HCT116 (cell line): ENCODE results near the gene OARD1. TPM values are rescaled to one million over a fixed set of nuclear protein-coding genes. Genes with fewer than 3 reads are reported as not detected.

Experiments used
- ATAC-seq: fragments of 200-7000 bp; cut with Tn5 transposase; 2 replicates; pipeline ENCODE4 v1.9.1; 2020; ENCODE audit warnings: mild to moderate bottlenecking, moderate library complexity
- BruUV-seq: library from RNA; stranded (reverse); fragments of 400-500 nt; replicated peaks from 2 replicates; lab custom pipeline; 2021; lab: Mats Ljungman, UMichigan
- CTCF ChIA-PET: fragments of 300-600 bp; sonication (Branson Sonifier 250); formaldehyde crosslinking; loops from one replicate; lab custom pipeline; 2021; ENCODE audit warnings: antibody characterized with exemption; lab: Charles Lee
- POLR2A ChIA-PET: fragments of 300-600, 350-600 bp; sonication (Branson Sonifier 250); formaldehyde crosslinking; loops from one replicate; lab custom pipeline; 2021; ENCODE audit warnings: antibody characterized with exemption; lab: Charles Lee
- RAD21 ChIA-PET, 2 experiments: fragments of 300-600 bp; sonication (Branson Sonifier 250); formaldehyde crosslinking; loops; one replicate each; lab custom pipeline; 2023; ENCODE audit warnings: low total read pairs in 2 of 2; ENCODE audit not compliant: uncharacterized antibody in 2 of 2, unreplicated experiment in 2 of 2, low non-redundant PET in 1 of 2; lab: Charles Lee
- DNase-seq: peaks from one replicate; pipeline ENCODE4 v3.0.0-alpha.2; 2010; ENCODE audit warnings: low read depth, low spot score
- H2AFZ ChIP-seq: fragments of 200-600 bp; shearing (Covaris generic), sonication (generic); 2 replicates; pipeline ENCODE4 v1.6.1; 2017; ENCODE audit warnings: low read depth, mixed run types, mixed read lengths, antibody characterized with exemption, low read length; ENCODE audit not compliant: poor library complexity, severe bottlenecking
- H3K27ac ChIP-seq: 2 replicates; pipeline ENCODE4 v1.5.1; 2012; ENCODE audit warnings: low read depth, low read length
- H3K27me3 ChIP-seq: fragments of 200-600 bp; sonication (generic); 2 replicates; pipeline ENCODE4 v1.6.1; 2016; ENCODE audit warnings: mixed run types, low read length, mixed read lengths; ENCODE audit not compliant: insufficient read depth
- H3K36me3 ChIP-seq, 2 experiments: fragments of 200-500 bp in 1 of 2; fragments of 200-600 bp in 1 of 2; sonication (Bioruptor generic) in 1 of 2; sonication (generic) in 1 of 2; 2 replicates each; pipeline versions ENCODE4 v1.5.1 to v1.6.1; 2014 to 2016; ENCODE audit warnings: low read length in 2 of 2, inconsistent platforms in 1 of 2, mixed read lengths in 1 of 2, mixed run types in 1 of 2; ENCODE audit not compliant: insufficient read depth in 2 of 2, control insufficient read depth in 1 of 2
- H3K4me1 ChIP-seq, 2 experiments: fragments of 200-600 bp in 1 of 2; sonication (generic) in 1 of 2; 2 replicates each; pipeline versions ENCODE4 v1.5.1 to v1.6.1; 2012 to 2017; ENCODE audit warnings: low read length in 2 of 2, inconsistent platforms in 1 of 2, mild to moderate bottlenecking in 1 of 2, mixed read lengths in 1 of 2, mixed run types in 1 of 2, moderate library complexity in 1 of 2; ENCODE audit not compliant: insufficient read depth in 2 of 2, control insufficient read depth in 1 of 2
- H3K4me2 ChIP-seq: fragments of 200-600 bp; sonication (generic); 2 replicates; pipeline ENCODE4 v1.6.1; 2017; ENCODE audit warnings: mixed run types, low read length, mixed read lengths
- H3K4me3 ChIP-seq, 2 experiments: fragments of 200-600 bp in 1 of 2; sonication (generic) in 1 of 2; replicated peaks in 1 of 2; 2 replicates each; pipeline ENCODE4 v1.5.1; 2011 to 2016; ENCODE audit warnings: low read length in 2 of 2, control low read depth in 1 of 2, low read depth in 1 of 2, mild to moderate bottlenecking in 1 of 2, mixed read lengths in 1 of 2, mixed run types in 1 of 2
- H3K79me2 ChIP-seq: fragments of 200-600 bp; sonication (generic); 2 replicates; pipeline ENCODE4 v1.6.1; 2017; ENCODE audit warnings: mild to moderate bottlenecking, mixed run types, low read length, moderate library complexity, mixed read lengths; ENCODE audit not compliant: insufficient read depth
- H3K9ac ChIP-seq: fragments of 200-600 bp; sonication (generic); 2 replicates; pipeline ENCODE4 v1.6.1; 2016; ENCODE audit warnings: low read length, mixed read lengths
- H3K9me2 ChIP-seq: fragments of 200-600 bp; sonication (generic), shearing (Covaris generic); 2 replicates; pipeline ENCODE4 v1.6.1; 2017; ENCODE audit warnings: mixed run types, mild to moderate bottlenecking, moderate library complexity; ENCODE audit not compliant: insufficient read depth
- H3K9me3 ChIP-seq, 2 experiments: fragments of 200-500 bp in 1 of 2; fragments of 200-600 bp in 1 of 2; sonication (Bioruptor generic) in 1 of 2; sonication (generic) in 1 of 2; 2 replicates each; pipeline ENCODE4 v1.6.1; 2014 to 2017; ENCODE audit warnings: low read length in 2 of 2, mixed read lengths in 2 of 2, inconsistent platforms in 1 of 2, low read depth in 1 of 2, mild to moderate bottlenecking in 1 of 2, mixed run types in 1 of 2, moderate library complexity in 1 of 2; ENCODE audit not compliant: control insufficient read depth in 1 of 2, insufficient read depth in 1 of 2
- H4K20me1 ChIP-seq: fragments of 200-600 bp; sonication (generic), shearing (Covaris generic); 2 replicates; pipeline ENCODE4 v1.6.1; 2017; ENCODE audit warnings: mixed run types, mild to moderate bottlenecking, moderate library complexity; ENCODE audit not compliant: insufficient read depth
- CBX3 ChIP-seq: IDR thresholded peaks from 2 replicates; pipeline ENCODE4 v1.6.1; 2012; ENCODE audit warnings: low read depth
- EGR1 ChIP-seq: IDR thresholded peaks from 2 replicates; pipeline ENCODE4 v1.6.1; 2012; ENCODE audit warnings: low read depth
- EZH2 ChIP-seq: fragments of 200-600 bp; sonication (generic); IDR thresholded peaks from 2 replicates; pipeline ENCODE4 v1.6.1; 2017; ENCODE audit warnings: antibody characterized with exemption, mixed run types
- EZH2phosphoT487 ChIP-seq: fragments of 200-600 bp; IDR thresholded peaks from 2 replicates; pipeline ENCODE4 v1.6.1; 2018; ENCODE audit warnings: antibody characterized with exemption, borderline replicate concordance
- FOSL1 ChIP-seq: IDR thresholded peaks from 2 replicates; pipeline ENCODE4 v1.6.1; 2012; ENCODE audit warnings: low read depth
- JUND ChIP-seq: IDR thresholded peaks from 2 replicates; pipeline ENCODE4 v1.6.1; 2012
- POLR2AphosphoS5 ChIP-seq: IDR thresholded peaks from 2 replicates; pipeline ENCODE4 v1.6.1; 2011; ENCODE audit warnings: mild to moderate bottlenecking, low read depth, low read length, moderate library complexity
- RAD21 ChIP-seq: IDR thresholded peaks from 2 replicates; pipeline ENCODE4 v1.6.1; 2012; ENCODE audit warnings: low read depth, mild to moderate bottlenecking
- SRF ChIP-seq: IDR thresholded peaks from 2 replicates; pipeline ENCODE4 v1.6.1; 2012; ENCODE audit warnings: low read depth
- TCF7L2 ChIP-seq: IDR thresholded peaks from 2 replicates; pipeline ENCODE4 v1.7.0; 2011; ENCODE audit warnings: borderline replicate concordance, inconsistent platforms; ENCODE audit not compliant: insufficient read depth, insufficient read length; ENCODE audit errors: extremely low read depth
- YY1 ChIP-seq: IDR thresholded peaks from 2 replicates; pipeline ENCODE4 v1.6.1; 2011; ENCODE audit warnings: low read length, low read depth, moderate library complexity, mild to moderate bottlenecking; ENCODE audit not compliant: insufficient replicate concordance; ENCODE audit errors: extremely low read depth
- ZFX ChIP-seq: fragments of 450-650 bp; IDR thresholded peaks from 2 replicates; pipeline ENCODE4 v1.6.1; 2017
- intact Hi-C: fragments of 100-400 bp; cut with micrococcal nuclease; formaldehyde crosslinking; loops from 2 replicates; pipeline ENCODE4 v1.10.0; 2022
- total RNA-seq: library from RNA; stranded (reverse); gene quantifications from one replicate; pipeline ENCODE4 v1.2.1, GENCODE V29; 2021; ENCODE audit not compliant: unreplicated experiment
- TF ChIP-seq, protein P1 (sequence below): IDR thresholded peaks from 2 replicates; pipeline ENCODE4 v1.6.1; 2011; ENCODE audit warnings: mild to moderate bottlenecking, low read length, moderate library complexity; ENCODE audit not compliant: insufficient replicate concordance; ENCODE audit errors: extremely low read depth
- TF ChIP-seq, protein P2 (sequence below): IDR thresholded peaks from 2 replicates; pipeline ENCODE4 v1.6.1; 2012; ENCODE audit warnings: low read depth
- TF ChIP-seq, protein P3 (sequence below), 3 experiments: fragments of 200-600 bp in 1 of 3; sonication (generic) in 1 of 3; IDR thresholded peaks in 2 of 3; conservative IDR thresholded peaks in 1 of 3; 2 replicates each; pipeline ENCODE4 v1.5.1; 2012 to 2017; ENCODE audit warnings: low read depth in 2 of 3, low read length in 2 of 3, antibody characterized with exemption in 1 of 3, borderline replicate concordance in 1 of 3, control low read depth in 1 of 3, mild to moderate bottlenecking in 1 of 3, mixed read lengths in 1 of 3, mixed run types in 1 of 3, moderate library complexity in 1 of 3; ENCODE audit not compliant: insufficient read depth in 1 of 3

The OARD1 gene
- total RNA-seq, 1 experiment from 2014 or later = 28.7 TPM

DNA sequence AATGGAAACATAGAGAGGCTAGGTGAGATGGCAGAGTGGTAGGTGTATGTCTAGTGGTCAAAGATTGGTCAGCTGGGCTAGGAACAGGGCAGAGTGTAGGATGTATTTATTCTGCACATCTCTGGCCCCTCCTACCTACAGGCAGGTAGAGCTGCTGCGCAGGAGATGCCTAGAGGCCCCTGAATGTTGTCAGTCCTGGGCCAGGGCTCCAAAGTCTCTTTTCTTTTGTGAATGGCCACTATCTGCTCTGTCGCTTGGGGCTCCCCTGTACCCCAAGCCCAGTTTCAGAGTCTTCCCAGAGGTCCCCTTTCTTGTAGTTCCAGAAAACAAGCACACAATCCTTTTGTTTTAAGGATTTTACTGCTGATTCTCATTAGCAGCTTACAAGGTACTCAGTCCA is 24.9 kb downstream of the OARD1 start:
- ChIA-PET POLR2A (no interaction called here), RAD21 (no interaction called here), CTCF (no interaction called here)
- TF ChIP-seq EGR1 = no peak
- no peak for TF ChIP-seq EZH2phosphoT487
- no peak for TF ChIP-seq SRF
- TF ChIP-seq, protein P1, sequence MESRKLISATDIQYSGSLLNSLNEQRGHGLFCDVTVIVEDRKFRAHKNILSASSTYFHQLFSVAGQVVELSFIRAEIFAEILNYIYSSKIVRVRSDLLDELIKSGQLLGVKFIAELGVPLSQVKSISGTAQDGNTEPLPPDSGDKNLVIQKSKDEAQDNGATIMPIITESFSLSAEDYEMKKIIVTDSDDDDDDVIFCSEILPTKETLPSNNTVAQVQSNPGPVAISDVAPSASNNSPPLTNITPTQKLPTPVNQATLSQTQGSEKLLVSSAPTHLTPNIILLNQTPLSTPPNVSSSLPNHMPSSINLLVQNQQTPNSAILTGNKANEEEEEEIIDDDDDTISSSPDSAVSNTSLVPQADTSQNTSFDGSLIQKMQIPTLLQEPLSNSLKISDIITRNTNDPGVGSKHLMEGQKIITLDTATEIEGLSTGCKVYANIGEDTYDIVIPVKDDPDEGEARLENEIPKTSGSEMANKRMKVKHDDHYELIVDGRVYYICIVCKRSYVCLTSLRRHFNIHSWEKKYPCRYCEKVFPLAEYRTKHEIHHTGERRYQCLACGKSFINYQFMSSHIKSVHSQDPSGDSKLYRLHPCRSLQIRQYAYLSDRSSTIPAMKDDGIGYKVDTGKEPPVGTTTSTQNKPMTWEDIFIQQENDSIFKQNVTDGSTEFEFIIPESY = no peak
- no peak for TF ChIP-seq POLR2AphosphoS5
- TF ChIP-seq TCF7L2 = no peak
- TF ChIP-seq, protein P2, sequence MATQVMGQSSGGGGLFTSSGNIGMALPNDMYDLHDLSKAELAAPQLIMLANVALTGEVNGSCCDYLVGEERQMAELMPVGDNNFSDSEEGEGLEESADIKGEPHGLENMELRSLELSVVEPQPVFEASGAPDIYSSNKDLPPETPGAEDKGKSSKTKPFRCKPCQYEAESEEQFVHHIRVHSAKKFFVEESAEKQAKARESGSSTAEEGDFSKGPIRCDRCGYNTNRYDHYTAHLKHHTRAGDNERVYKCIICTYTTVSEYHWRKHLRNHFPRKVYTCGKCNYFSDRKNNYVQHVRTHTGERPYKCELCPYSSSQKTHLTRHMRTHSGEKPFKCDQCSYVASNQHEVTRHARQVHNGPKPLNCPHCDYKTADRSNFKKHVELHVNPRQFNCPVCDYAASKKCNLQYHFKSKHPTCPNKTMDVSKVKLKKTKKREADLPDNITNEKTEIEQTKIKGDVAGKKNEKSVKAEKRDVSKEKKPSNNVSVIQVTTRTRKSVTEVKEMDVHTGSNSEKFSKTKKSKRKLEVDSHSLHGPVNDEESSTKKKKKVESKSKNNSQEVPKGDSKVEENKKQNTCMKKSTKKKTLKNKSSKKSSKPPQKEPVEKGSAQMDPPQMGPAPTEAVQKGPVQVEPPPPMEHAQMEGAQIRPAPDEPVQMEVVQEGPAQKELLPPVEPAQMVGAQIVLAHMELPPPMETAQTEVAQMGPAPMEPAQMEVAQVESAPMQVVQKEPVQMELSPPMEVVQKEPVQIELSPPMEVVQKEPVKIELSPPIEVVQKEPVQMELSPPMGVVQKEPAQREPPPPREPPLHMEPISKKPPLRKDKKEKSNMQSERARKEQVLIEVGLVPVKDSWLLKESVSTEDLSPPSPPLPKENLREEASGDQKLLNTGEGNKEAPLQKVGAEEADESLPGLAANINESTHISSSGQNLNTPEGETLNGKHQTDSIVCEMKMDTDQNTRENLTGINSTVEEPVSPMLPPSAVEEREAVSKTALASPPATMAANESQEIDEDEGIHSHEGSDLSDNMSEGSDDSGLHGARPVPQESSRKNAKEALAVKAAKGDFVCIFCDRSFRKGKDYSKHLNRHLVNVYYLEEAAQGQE = no peak
- TF ChIP-seq, protein P3, sequence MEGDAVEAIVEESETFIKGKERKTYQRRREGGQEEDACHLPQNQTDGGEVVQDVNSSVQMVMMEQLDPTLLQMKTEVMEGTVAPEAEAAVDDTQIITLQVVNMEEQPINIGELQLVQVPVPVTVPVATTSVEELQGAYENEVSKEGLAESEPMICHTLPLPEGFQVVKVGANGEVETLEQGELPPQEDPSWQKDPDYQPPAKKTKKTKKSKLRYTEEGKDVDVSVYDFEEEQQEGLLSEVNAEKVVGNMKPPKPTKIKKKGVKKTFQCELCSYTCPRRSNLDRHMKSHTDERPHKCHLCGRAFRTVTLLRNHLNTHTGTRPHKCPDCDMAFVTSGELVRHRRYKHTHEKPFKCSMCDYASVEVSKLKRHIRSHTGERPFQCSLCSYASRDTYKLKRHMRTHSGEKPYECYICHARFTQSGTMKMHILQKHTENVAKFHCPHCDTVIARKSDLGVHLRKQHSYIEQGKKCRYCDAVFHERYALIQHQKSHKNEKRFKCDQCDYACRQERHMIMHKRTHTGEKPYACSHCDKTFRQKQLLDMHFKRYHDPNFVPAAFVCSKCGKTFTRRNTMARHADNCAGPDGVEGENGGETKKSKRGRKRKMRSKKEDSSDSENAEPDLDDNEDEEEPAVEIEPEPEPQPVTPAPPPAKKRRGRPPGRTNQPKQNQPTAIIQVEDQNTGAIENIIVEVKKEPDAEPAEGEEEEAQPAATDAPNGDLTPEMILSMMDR (IDR thresholded peaks at IDR 0.05 in 2 of 3, conservative IDR thresholded peaks at IDR 0.05 in 1 of 3; ENCODE audit: borderline replicate concordance in 1 of 3, insufficient read depth in 1 of 3, low read depth in 2 of 3, low read length in 2 of 3) = no peak
- TF ChIP-seq RAD21 = no peak
- TF ChIP-seq FOSL1 = no peak
- no peak for TF ChIP-seq EZH2
- no peak for TF ChIP-seq CBX3
- no peak for TF ChIP-seq YY1
- no peak for TF ChIP-seq JUND
- TF ChIP-seq ZFX = no peak
- H3K4me1 ChIP-seq = no peaks in the 10 kb centered on the region
- no TSS peak for BruUV-seq
- H2AFZ ChIP-seq = no peak overlapping the region
- intact Hi-C loops = no loop called here
- H3K79me2 ChIP-seq = no peaks in the 10 kb centered on the region
- H3K9ac ChIP-seq = no peak overlapping the region
- no peak for ATAC-seq
- no peaks in the 10 kb centered on the region for H4K20me1 ChIP-seq
- H3K4me3 ChIP-seq = no peak overlapping the region
- no peaks in the 10 kb centered on the region for H3K9me3 ChIP-seq
- no peaks in the 10 kb centered on the region for H3K36me3 ChIP-seq
- no peaks in the 10 kb centered on the region for H3K9me2 ChIP-seq
- H3K27me3 ChIP-seq = no peaks in the 10 kb centered on the region
- no peak overlapping the region for H3K4me2 ChIP-seq
- DNase-seq = no peak
- H3K27ac ChIP-seq = no peak overlapping the region
